Esophagus muscularis mucosa (tissue), 4 donors: ENCODE measurements around the gene C10orf71. TPM values are rescaled to one million over a fixed set of nuclear protein-coding genes. Genes with fewer than 3 reads are reported as not detected.

Experiments
- DNase-seq: peaks from one replicate; pipeline ENCODE4 v3.0.0-alpha.2; 2017; ENCODE audit errors: extremely low spot score
- H3K27ac ChIP-seq, 4 donors: fragments of 200-600 bp; sonication (generic); replicated peaks in 1 of 4; 1 replicate in 3 of 4; 2 replicates in 1 of 4; pipeline ENCODE4 v1.5.1; 2016 to 2019; ENCODE audit warnings: mild to moderate bottlenecking in 1 of 4
- H3K27me3 ChIP-seq, 4 donors: fragments of 200-600 bp; sonication (generic); one replicate each; pipeline versions ENCODE4 v1.5.1 to v1.6.0; 2016 to 2019
- H3K36me3 ChIP-seq, 4 donors: fragments of 200-600 bp; sonication (generic); one replicate each; pipeline ENCODE4 v1.5.1; 2016 to 2019
- H3K4me1 ChIP-seq, 4 donors: fragments of 200-600 bp; sonication (generic); one replicate each; pipeline ENCODE4 v1.5.1; 2016 to 2019
- H3K4me3 ChIP-seq, 4 donors: fragments of 200-600 bp; sonication (generic); 1 replicate in 2 of 4; 2 replicates in 2 of 4; pipeline ENCODE4 v1.5.1; 2016 to 2019; ENCODE audit warnings: mild to moderate bottlenecking in 4 of 4, moderate library complexity in 1 of 4
- H3K9me3 ChIP-seq, 4 donors: fragments of 200-600 bp; sonication (generic); 1 replicate in 3 of 4; 2 replicates in 1 of 4; pipeline ENCODE4 v1.5.1; 2016 to 2019
- EP300 ChIP-seq: sonication (generic); formaldehyde crosslinking; IDR thresholded peaks from one replicate; pipeline ENCODE4 v1.6.1; 2017; ENCODE audit warnings: antibody characterized with exemption
- POLR2A ChIP-seq: fragments of 450-650 bp; IDR thresholded peaks from one replicate; pipeline ENCODE4 v1.6.1; 2017; ENCODE audit warnings: antibody characterized with exemption, moderate library complexity, mild to moderate bottlenecking, low read depth
- POLR2AphosphoS5 ChIP-seq, 2 donors: sonication (generic); formaldehyde crosslinking; IDR thresholded peaks; one replicate each; pipeline ENCODE4 v1.6.1; 2017; ENCODE audit warnings: antibody characterized with exemption in 2 of 2
- WGBS: methylation state at CpG from one replicate; pipeline ENCODE4 v1.1.5; 2018; 5-methylcytosine and 5-hydroxymethylcytosine counted together
- intact Hi-C: fragments of 100-400 bp; cut with DNase I; formaldehyde crosslinking; loops from one replicate; pipeline ENCODE4 v1.15.1; 2023
- total RNA-seq, 4 donors: library from RNA; depleted of rRNA; stranded (reverse); fragments of >200 nt; gene quantifications; one replicate each; pipeline versions ENCODE4 v1.1.0 to v1.2.1, GENCODE V29; 2016
- TF ChIP-seq, protein P1 (sequence below), 3 experiments: fragments of 200-600 bp in 2 of 3; fragments of 450-650 bp in 1 of 3; sonication (generic) in 2 of 3; IDR thresholded peaks; one replicate each; pipeline ENCODE4 v1.5.1; 2017 to 2019; ENCODE audit warnings: antibody characterized with exemption in 3 of 3, mild to moderate bottlenecking in 2 of 3, moderate library complexity in 1 of 3

Gene C10orf71
- total RNA-seq, 4 donors from 2014 or later = 0.06 to 0.42 TPM; not detected in 2

- DNase-seq = peak; percentile 77
- WGBS = 91% methylated on average over 4 of the region's 4 CpGs
- TF ChIP-seq EP300 (no peak), POLR2A (no peak)
- TF ChIP-seq, protein P1, sequence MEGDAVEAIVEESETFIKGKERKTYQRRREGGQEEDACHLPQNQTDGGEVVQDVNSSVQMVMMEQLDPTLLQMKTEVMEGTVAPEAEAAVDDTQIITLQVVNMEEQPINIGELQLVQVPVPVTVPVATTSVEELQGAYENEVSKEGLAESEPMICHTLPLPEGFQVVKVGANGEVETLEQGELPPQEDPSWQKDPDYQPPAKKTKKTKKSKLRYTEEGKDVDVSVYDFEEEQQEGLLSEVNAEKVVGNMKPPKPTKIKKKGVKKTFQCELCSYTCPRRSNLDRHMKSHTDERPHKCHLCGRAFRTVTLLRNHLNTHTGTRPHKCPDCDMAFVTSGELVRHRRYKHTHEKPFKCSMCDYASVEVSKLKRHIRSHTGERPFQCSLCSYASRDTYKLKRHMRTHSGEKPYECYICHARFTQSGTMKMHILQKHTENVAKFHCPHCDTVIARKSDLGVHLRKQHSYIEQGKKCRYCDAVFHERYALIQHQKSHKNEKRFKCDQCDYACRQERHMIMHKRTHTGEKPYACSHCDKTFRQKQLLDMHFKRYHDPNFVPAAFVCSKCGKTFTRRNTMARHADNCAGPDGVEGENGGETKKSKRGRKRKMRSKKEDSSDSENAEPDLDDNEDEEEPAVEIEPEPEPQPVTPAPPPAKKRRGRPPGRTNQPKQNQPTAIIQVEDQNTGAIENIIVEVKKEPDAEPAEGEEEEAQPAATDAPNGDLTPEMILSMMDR (IDR thresholded peaks at IDR 0.05) = no peak
- Histone ChIP-seq H3K4me1 (no peaks in the 10 kb centered on the region), H3K36me3 (no peaks in the 10 kb centered on the region), H3K9me3 (peaks cover 0 to 25% (median 16%) of the 10 kb centered on the region in 4 donors), H3K27ac (no peak overlapping the region), H3K4me3 (no peak overlapping the region), H3K27me3 (peaks cover 0 to 13% (median 0%) of the 10 kb centered on the region in 4 donors)
- intact Hi-C loops = no loop called here
Measured at GRCh38 chr10:49350846-49351532, 52.0 kb downstream of the C10orf71 start.

- Histone ChIP-seq H3K4me3 (no peak overlapping the region), H3K4me1 (no peaks in the 10 kb centered on the region), H3K36me3 (no peaks in the 10 kb centered on the region), H3K27ac (no peak overlapping the region), H3K9me3 (peaks cover 0 to 25% (median 16%) of the 10 kb centered on the region in 4 donors), H3K27me3 (peaks cover 0 to 13% (median 0%) of the 10 kb centered on the region in 4 donors)
- intact Hi-C loops = no loop called here
- TF ChIP-seq POLR2A = no peak
- TF ChIP-seq, protein P1 (IDR thresholded peaks at IDR 0.05) = no peak
- TF ChIP-seq POLR2AphosphoS5 (IDR thresholded peaks at IDR 0.05) = no peak
- no peak for TF ChIP-seq EP300
- DNase-seq = peak; percentile 37
- WGBS = 92% methylated on average over 4 of the region's 4 CpGs
Measured at GRCh38 chr10:49351669-49352068, 52.7 kb downstream of the C10orf71 start.

GRCh38 chr10:49352323-49352722 lies 53.4 kb downstream of the C10orf71 start:
- Histone ChIP-seq H3K27ac (no peak overlapping the region), H3K9me3 (peaks cover 0 to 29% (median 16%) of the 10 kb centered on the region in 4 donors), H3K4me3 (no peak overlapping the region), H3K36me3 (no peaks in the 10 kb centered on the region), H3K4me1 (no peaks in the 10 kb centered on the region), H3K27me3 (peaks cover 0 to 13% (median 0%) of the 10 kb centered on the region in 4 donors)
- peak; percentile 72 for DNase-seq
- intact Hi-C loops = no loop called here
- TF ChIP-seq POLR2AphosphoS5 (IDR thresholded peaks at IDR 0.05) (no peak), EP300 (no peak), POLR2A (no peak)
- TF ChIP-seq, protein P1 (IDR thresholded peaks at IDR 0.05) = no peak
- WGBS = 89% methylated on average over 1 of the region's 2 CpGs

DNA sequence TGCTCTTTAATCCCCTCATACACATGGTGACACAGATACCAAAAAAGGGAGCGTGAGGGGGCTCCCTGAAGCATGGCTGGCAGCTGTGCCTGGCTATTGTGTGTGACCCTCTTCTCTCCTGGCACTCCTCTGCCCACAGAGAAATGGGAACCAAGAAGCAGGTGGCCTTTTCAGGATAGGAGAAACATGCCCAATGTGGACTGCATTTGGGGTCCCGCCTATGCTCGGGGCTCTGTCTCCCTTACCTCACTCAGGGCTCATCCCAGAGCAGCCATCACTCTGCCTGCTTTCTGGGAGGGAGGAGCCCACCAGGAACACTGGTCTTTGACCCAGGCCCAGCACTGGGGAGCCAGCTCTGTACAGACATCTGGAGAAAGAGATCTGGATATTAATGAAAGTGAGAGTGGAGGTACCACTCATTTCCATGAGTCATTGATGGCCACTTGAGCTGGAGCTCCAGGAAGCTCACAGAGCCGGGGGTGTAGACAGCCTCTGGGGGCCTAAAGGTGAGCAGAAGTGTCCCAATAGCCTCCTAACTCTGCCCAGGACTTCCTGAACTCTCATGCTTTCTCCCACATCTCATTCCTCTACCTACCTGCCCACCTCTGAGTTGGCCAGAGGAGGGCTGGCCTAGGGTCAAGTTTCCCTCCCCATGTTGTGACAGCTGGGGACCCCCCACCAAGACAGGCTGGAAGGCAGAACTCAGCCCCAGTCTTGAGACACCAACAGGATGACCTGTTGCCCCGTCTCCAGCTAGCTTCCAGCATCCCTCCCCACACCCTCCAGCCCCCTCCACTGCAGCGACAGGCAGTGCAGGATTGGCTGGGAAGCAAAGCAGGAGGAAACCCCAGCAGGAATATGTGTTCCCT lies 54.3 kb downstream of the C10orf71 start:
- TF ChIP-seq POLR2AphosphoS5 (IDR thresholded peaks at IDR 0.05) (no peak), EP300 (no peak), POLR2A (no peak)
- TF ChIP-seq, protein P1 (IDR thresholded peaks at IDR 0.05) = no peak
- Histone ChIP-seq H3K36me3 (no peaks in the 10 kb centered on the region), H3K27me3 (peaks cover 0 to 13% (median 0%) of the 10 kb centered on the region in 4 donors), H3K4me1 (no peaks in the 10 kb centered on the region), H3K9me3 (peaks cover 0 to 31% (median 19%) of the 10 kb centered on the region in 4 donors), H3K4me3 (no peak overlapping the region), H3K27ac (no peak overlapping the region)
- intact Hi-C loops = no loop called here
- WGBS = 71% methylated on average over 6 of the region's 6 CpGs
- DNase-seq = peak; percentile 89
